ENCODE measurements around the gene SPATA13.

- TF ChIP-seq CTCF (IDR thresholded peaks at IDR 0.05) (no peak), POLR2A (IDR thresholded peaks at IDR 0.05) (no peak), POLR2AphosphoS5 (IDR thresholded peaks at IDR 0.05) (peak in 1 of 3 donors; percentile 43)
Measured at GRCh38 chr13:24128112-24128511, 32.4 kb upstream of the SPATA13 start.
